Measurements from ENCODE around the gene NOS3.

- no peak for TF ChIP-seq SIN3A (IDR thresholded peaks at IDR 0.05; ENCODE audit: borderline replicate concordance, insufficient read depth, low read length)
- no peak for TF ChIP-seq POLR2AphosphoS5 (IDR thresholded peaks at IDR 0.05; ENCODE audit: low read depth, low read length)
- TF ChIP-seq, protein P1, sequence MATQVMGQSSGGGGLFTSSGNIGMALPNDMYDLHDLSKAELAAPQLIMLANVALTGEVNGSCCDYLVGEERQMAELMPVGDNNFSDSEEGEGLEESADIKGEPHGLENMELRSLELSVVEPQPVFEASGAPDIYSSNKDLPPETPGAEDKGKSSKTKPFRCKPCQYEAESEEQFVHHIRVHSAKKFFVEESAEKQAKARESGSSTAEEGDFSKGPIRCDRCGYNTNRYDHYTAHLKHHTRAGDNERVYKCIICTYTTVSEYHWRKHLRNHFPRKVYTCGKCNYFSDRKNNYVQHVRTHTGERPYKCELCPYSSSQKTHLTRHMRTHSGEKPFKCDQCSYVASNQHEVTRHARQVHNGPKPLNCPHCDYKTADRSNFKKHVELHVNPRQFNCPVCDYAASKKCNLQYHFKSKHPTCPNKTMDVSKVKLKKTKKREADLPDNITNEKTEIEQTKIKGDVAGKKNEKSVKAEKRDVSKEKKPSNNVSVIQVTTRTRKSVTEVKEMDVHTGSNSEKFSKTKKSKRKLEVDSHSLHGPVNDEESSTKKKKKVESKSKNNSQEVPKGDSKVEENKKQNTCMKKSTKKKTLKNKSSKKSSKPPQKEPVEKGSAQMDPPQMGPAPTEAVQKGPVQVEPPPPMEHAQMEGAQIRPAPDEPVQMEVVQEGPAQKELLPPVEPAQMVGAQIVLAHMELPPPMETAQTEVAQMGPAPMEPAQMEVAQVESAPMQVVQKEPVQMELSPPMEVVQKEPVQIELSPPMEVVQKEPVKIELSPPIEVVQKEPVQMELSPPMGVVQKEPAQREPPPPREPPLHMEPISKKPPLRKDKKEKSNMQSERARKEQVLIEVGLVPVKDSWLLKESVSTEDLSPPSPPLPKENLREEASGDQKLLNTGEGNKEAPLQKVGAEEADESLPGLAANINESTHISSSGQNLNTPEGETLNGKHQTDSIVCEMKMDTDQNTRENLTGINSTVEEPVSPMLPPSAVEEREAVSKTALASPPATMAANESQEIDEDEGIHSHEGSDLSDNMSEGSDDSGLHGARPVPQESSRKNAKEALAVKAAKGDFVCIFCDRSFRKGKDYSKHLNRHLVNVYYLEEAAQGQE (IDR thresholded peaks at IDR 0.05; ENCODE audit: insufficient read depth in 1 of 2, low read depth in 2 of 2, low read length in 2 of 2), result no peak
- no peak for TF ChIP-seq TAF1 (IDR thresholded peaks at IDR 0.05; ENCODE audit: borderline replicate concordance, insufficient read depth, low read length)
These were observed 44.2 kb upstream of the NOS3 start for GRCh38 chr7:150946421-150947240.

Measured in PFSK-1 (cell line).